HepG2 (cell line): ENCODE data around the gene ADGRF1. TPM values are rescaled to one million over a fixed set of nuclear protein-coding genes. Genes with fewer than 3 reads are reported as not detected.

Source experiments
- ARID2 ChIP-seq: sonication (generic); formaldehyde crosslinking; IDR thresholded peaks from 2 replicates; pipeline ENCODE4 v1.8.1; 2022; ENCODE audit warnings: mild to moderate bottlenecking, missing genetic modification reagents, borderline replicate concordance
- ARID4A ChIP-seq: sonication (generic); formaldehyde crosslinking; IDR thresholded peaks from 2 replicates; pipeline ENCODE4 v1.5.0; 2020; ENCODE audit warnings: mild to moderate bottlenecking, missing genetic modification reagents, borderline replicate concordance
- ATF3 ChIP-seq: sonication (generic); formaldehyde crosslinking; IDR thresholded peaks from 2 replicates; pipeline ENCODE4 v1.4.0; 2020; ENCODE audit warnings: missing genetic modification reagents
- DMAP1 ChIP-seq: IDR thresholded peaks from 2 replicates; pipeline ENCODE4 v1.6.1; 2016
- DNMT3B ChIP-seq: conservative IDR thresholded peaks from 2 replicates; pipeline ENCODE4 v1.6.1; 2016; ENCODE audit warnings: missing biosample characterization, control low read depth
- EEA1 ChIP-seq: sonication (generic); formaldehyde crosslinking; IDR thresholded peaks from 2 replicates; pipeline ENCODE4 v1.5.1; 2020; ENCODE audit warnings: mild to moderate bottlenecking, missing genetic modification reagents, borderline replicate concordance
- FOXA1 ChIP-seq, 2 experiments: fragments of 450-650 bp in 1 of 2; sonication (generic) in 1 of 2; formaldehyde crosslinking in 1 of 2; IDR thresholded peaks; 2 replicates each; pipeline versions ENCODE4 v1.4.0 to v1.6.1; 2016 to 2020; ENCODE audit warnings: missing genetic modification reagents in 1 of 2
- FOXC1 ChIP-seq: sonication (generic); formaldehyde crosslinking; IDR thresholded peaks from 2 replicates; pipeline ENCODE4 v1.8.0; 2022; ENCODE audit warnings: mild to moderate bottlenecking, missing genetic modification reagents, borderline replicate concordance
- HMG20A ChIP-seq: IDR thresholded peaks from 2 replicates; pipeline ENCODE4 v1.6.1; 2016; ENCODE audit warnings: borderline replicate concordance
- ISL2 ChIP-seq: sonication (generic); formaldehyde crosslinking; IDR thresholded peaks from 2 replicates; pipeline ENCODE4 v1.5.0; 2020; ENCODE audit warnings: missing genetic modification reagents
- NAIF1 ChIP-seq: sonication (generic); formaldehyde crosslinking; IDR thresholded peaks from 2 replicates; pipeline ENCODE4 v1.5.0; 2020; ENCODE audit warnings: mild to moderate bottlenecking, missing genetic modification reagents, borderline replicate concordance
- NFKB2 ChIP-seq: sonication (generic); formaldehyde crosslinking; IDR thresholded peaks from 2 replicates; pipeline ENCODE4 v1.4.0; 2020; ENCODE audit warnings: missing genetic modification reagents, borderline replicate concordance
- SKIL ChIP-seq: sonication (generic); formaldehyde crosslinking; IDR thresholded peaks from 2 replicates; pipeline ENCODE4 v1.8.0; 2022; ENCODE audit warnings: missing genetic modification reagents, mild to moderate bottlenecking, moderate library complexity, borderline replicate concordance
- SRY ChIP-seq: sonication (generic); formaldehyde crosslinking; IDR thresholded peaks from 2 replicates; pipeline ENCODE4 v1.8.0; 2022; ENCODE audit warnings: mild to moderate bottlenecking, missing genetic modification reagents
- ZNF720 ChIP-seq: sonication (generic); formaldehyde crosslinking; IDR thresholded peaks from 2 replicates; pipeline ENCODE4 v1.4.0; 2020; ENCODE audit warnings: missing genetic modification reagents
- ZNF800 ChIP-seq: sonication (generic); formaldehyde crosslinking; IDR thresholded peaks from 2 replicates; pipeline ENCODE4 v1.4.0; 2020; ENCODE audit warnings: missing genetic modification reagents
- polyA plus RNA-seq, 8 experiments: library from polyadenylated mRNA; depleted of rRNA in 3 of 8; stranded (reverse) in 7 of 8; unstranded in 1 of 8; fragments of >200 nt; fragmentation: Illumina TruSeq in 4 of 8; extraction: Trizol in 4 of 8; gene quantifications; 2 replicates each; pipeline versions ENCODE4 v1.2.1 to v1.2.3, GENCODE V29; 2011 to 2016; ENCODE audit warnings: low read depth in 4 of 8, missing spikeins in 1 of 8, mixed read lengths in 1 of 8; ENCODE audit not compliant: insufficient read depth in 1 of 8
- total RNA-seq, 5 experiments: library from RNA; depleted of rRNA; stranded (reverse); fragments of >200 nt; fragmentation: Illumina TruSeq; extraction: Trizol; gene quantifications; 2 replicates each; pipeline ENCODE4 v1.2.3, GENCODE V29; 2016; ENCODE audit warnings: low read depth in 1 of 5
- TF ChIP-seq, protein P1 (sequence below): sonication (generic); formaldehyde crosslinking; IDR thresholded peaks from 2 replicates; pipeline ENCODE4 v1.4.0; 2020; ENCODE audit warnings: mild to moderate bottlenecking, low read depth, missing genetic modification reagents
- TF ChIP-seq, protein P2 (sequence below): sonication (generic); formaldehyde crosslinking; IDR thresholded peaks from 2 replicates; pipeline ENCODE4 v1.8.1; 2023; ENCODE audit warnings: missing genetic modification reagents, mild to moderate bottlenecking, borderline replicate concordance

ADGRF1 gene
- total and polyA plus RNA-seq, 2 of the 13 experiments (the other 11 are each of a cell fraction or from before 2014, with no cell fraction given): not detected

GRCh38 chr6:47083586-47084047 lies 41.5 kb upstream of the ADGRF1 start (continued):
- TF ChIP-seq HMG20A (CRISPR knock-in tag): peak; percentile 69; the same call in 1 of the 2 replicates
- no peak for TF ChIP-seq ATF3 (CRISPR knock-in tag)
- TF ChIP-seq FOXA1 (IDR thresholded peaks at IDR 0.05): no peak
- TF ChIP-seq FOXA1 (CRISPR knock-in tag; IDR thresholded peaks at IDR 0.05): peak; percentile 82
- TF ChIP-seq NFKB2: no peak
- TF ChIP-seq, protein P1, sequence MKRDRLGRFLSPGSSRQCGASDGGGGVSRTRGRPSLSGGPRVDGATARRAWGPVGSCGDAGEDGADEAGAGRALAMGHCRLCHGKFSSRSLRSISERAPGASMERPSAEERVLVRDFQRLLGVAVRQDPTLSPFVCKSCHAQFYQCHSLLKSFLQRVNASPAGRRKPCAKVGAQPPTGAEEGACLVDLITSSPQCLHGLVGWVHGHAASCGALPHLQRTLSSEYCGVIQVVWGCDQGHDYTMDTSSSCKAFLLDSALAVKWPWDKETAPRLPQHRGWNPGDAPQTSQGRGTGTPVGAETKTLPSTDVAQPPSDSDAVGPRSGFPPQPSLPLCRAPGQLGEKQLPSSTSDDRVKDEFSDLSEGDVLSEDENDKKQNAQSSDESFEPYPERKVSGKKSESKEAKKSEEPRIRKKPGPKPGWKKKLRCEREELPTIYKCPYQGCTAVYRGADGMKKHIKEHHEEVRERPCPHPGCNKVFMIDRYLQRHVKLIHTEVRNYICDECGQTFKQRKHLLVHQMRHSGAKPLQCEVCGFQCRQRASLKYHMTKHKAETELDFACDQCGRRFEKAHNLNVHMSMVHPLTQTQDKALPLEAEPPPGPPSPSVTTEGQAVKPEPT (CRISPR knock-in tag): 0 out of 2 replicates have a peak, but pooled peaks have one; percentile 53
- no peak for TF ChIP-seq NAIF1 (CRISPR knock-in tag)
- no peak for TF ChIP-seq EEA1
- no peak for TF ChIP-seq DNMT3B (CRISPR knock-in tag)
- peak; percentile 37; the same call in 1 of the 2 replicates for TF ChIP-seq FOXC1
- TF ChIP-seq ZNF800 (CRISPR knock-in tag): 0 out of 2 replicates have a peak, but pooled peaks have one; percentile 52
- 0 out of 2 replicates have a peak, but pooled peaks have one; percentile 34 for TF ChIP-seq ZNF720 (CRISPR knock-in tag)
- no peak for TF ChIP-seq DMAP1 (CRISPR knock-in tag)
- TF ChIP-seq, protein P2, sequence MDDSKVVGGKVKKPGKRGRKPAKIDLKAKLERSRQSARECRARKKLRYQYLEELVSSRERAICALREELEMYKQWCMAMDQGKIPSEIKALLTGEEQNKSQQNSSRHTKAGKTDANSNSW (CRISPR knock-in tag): no peak
- peak; percentile 51; the same call in 1 of the 2 replicates for TF ChIP-seq ARID4A (CRISPR knock-in tag)
- peak; percentile 64 for TF ChIP-seq ISL2 (CRISPR knock-in tag)
- TF ChIP-seq SRY (CRISPR knock-in tag): no peak
- TF ChIP-seq ARID2: peak; percentile 40; the same call in 1 of the 2 replicates
- TF ChIP-seq SKIL (CRISPR knock-in tag): no peak
